Measurements from ENCODE around the gene ABCG1.

ABCG1 gene

DNA sequence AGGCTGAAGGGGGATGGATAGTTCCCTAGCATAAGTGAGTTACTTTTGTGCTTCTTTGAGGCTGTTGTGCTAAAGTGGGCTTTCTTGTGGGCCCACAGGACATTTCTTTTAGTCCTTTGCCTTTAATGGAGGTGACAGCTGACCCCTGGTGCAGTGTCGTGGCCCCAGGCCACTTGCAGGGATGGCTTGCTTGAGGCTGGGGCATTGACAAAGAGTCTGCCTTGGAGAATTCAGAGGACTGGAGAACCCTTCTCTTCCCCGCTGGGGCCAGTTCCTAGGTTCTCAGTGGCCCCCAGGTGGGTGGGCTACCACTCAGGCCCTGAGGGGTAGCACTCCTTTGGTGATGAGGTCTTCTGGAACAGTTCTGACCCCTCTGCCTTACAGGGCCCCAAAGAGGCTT is 12.8 kb downstream of the ABCG1 start:
- TF ChIP-seq CTCF (IDR thresholded peaks at IDR 0.05) (no peak), ZFX (IDR thresholded peaks at IDR 0.05; ENCODE audit: borderline replicate concordance) (no peak)
- no peak overlapping the region for H3K27ac ChIP-seq

- no peak overlapping the region for H3K27ac ChIP-seq
- TF ChIP-seq CTCF (IDR thresholded peaks at IDR 0.05) (no peak), ZFX (IDR thresholded peaks at IDR 0.05; ENCODE audit: borderline replicate concordance) (no peak)
Measured at GRCh38 chr21:42232176-42232825, 13.4 kb downstream of the ABCG1 start.

DNA sequence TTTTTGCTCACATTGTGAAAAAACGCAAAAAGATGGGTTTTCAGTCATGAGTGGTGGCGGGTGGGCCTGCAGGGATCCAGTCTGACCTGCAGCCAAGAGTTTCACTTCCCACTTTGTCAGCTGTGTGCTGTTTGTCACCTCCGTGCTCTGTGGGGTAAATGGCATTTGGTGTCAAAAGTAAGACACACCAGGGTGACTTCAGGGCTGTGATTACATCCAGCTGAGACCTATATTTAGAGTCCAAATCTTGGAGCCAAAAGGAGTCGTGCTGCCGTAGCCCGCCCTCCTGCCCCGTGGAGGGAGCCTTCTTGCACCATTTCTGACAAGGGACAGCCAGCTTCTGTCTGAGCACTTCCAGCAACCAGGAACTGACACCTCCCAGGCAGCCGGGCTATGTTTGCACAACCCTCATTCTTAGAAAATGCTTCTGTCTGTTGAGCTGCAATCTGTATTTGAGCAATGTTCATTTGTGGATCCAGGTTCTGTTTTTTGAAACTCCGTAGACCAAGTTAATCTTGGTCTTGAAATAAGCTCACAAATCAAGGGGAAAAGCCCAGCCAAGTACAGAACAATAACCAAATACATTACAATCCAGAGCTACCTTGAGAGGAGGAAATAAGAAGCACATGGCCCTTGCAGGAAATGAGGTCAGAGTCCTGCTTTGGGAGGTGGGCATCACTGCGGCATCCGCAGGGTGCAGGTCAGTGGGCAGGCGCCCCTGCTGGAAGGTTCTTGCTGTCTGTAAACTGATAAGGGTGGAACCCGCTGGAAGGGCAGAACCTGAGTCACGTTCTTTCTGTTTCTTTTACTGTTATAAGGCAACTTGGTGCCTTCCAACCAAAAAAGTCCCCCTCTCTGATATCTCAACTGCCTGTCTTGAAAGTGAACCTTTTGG is 14.4 kb downstream of the ABCG1 start:
- TF ChIP-seq ZFX (IDR thresholded peaks at IDR 0.05; ENCODE audit: borderline replicate concordance): no peak
- TF ChIP-seq CTCF (IDR thresholded peaks at IDR 0.05): no peak
- no peak overlapping the region for H3K27ac ChIP-seq

DNA sequence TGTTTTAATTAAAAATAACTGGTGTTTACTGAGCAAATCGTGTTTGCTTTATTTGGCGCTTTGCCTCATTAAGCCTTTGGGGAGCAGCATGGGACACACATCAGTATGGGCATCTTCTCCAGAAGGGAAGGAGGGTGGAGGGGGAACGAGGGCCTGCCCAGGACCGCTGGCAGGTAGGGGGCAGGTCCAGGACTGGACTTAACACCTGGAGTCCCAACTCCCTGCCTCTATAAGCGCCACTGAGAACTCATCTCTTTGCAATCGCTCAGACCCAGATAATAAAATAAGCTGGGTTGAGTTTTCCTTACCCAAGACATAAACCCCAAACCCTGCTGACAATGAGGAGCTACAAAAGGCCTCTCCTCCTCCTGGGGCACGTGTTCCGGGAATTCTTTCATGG is 15.1 kb downstream of the ABCG1 start:
- no peak for TF ChIP-seq CTCF (IDR thresholded peaks at IDR 0.05)
- no peak for TF ChIP-seq ZFX (IDR thresholded peaks at IDR 0.05; ENCODE audit: borderline replicate concordance)
- H3K27ac ChIP-seq: no peak overlapping the region

- 0 out of 2 replicates have a peak overlapping the region, but pooled peaks have one; percentile 29 for H3K27ac ChIP-seq
Measured at GRCh38 chr21:42234464-42235241, 15.7 kb downstream of the ABCG1 start.

DNA sequence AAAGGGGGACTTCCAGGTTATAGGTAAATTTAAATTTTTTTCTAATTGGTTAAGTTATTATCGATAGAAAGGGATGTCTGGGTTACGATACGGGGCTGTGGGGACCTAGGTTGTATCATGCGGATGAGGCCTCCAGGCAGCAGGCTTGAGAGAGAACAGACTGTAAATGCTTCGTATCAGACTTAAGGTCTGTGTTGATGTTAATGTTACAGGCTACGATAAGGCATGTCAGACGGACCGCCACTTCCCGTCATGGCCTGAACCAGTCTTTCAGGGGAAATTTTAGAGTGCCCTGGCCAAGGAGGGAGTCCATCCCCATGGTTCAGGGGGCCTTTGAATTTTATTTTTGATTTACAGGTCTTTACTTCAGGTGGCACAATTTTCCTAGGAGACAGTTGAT is 16.7 kb downstream of the ABCG1 start:
- H3K27ac ChIP-seq: no peak overlapping the region

More at GRCh38 chr21:42234464-42235241, 15.7 kb downstream of the ABCG1 start:
- TF ChIP-seq CTCF (IDR thresholded peaks at IDR 0.05): no peak
- TF ChIP-seq ZFX (IDR thresholded peaks at IDR 0.05; ENCODE audit: borderline replicate concordance): no peak

More for the DNA sequence above, 16.7 kb downstream of the ABCG1 start:
- no peak for TF ChIP-seq CTCF (IDR thresholded peaks at IDR 0.05)
- no peak for TF ChIP-seq ZFX (IDR thresholded peaks at IDR 0.05; ENCODE audit: borderline replicate concordance)
